ENCODE results near the gene GNB1.

GRCh38 chr1:1758059-1758621, 132.7 kb downstream of the GNB1 start:
- TF ChIP-seq CTCF (IDR thresholded peaks at IDR 0.05) (no peak), POLR2A (IDR thresholded peaks at IDR 0.05) (no peak)
